GM12873 (cell line): ENCODE measurements around the gene BRD8.

Experiments
- TF ChIP-seq, protein P1 (sequence below): IDR thresholded peaks from 2 replicates; pipeline ENCODE4 v1.5.1; 2012; ENCODE audit warnings: low read depth, mild to moderate bottlenecking, moderate library complexity, low read length, control low read depth; ENCODE audit not compliant: insufficient read depth; ENCODE audit errors: missing control alignments

The BRD8 gene

DNA sequence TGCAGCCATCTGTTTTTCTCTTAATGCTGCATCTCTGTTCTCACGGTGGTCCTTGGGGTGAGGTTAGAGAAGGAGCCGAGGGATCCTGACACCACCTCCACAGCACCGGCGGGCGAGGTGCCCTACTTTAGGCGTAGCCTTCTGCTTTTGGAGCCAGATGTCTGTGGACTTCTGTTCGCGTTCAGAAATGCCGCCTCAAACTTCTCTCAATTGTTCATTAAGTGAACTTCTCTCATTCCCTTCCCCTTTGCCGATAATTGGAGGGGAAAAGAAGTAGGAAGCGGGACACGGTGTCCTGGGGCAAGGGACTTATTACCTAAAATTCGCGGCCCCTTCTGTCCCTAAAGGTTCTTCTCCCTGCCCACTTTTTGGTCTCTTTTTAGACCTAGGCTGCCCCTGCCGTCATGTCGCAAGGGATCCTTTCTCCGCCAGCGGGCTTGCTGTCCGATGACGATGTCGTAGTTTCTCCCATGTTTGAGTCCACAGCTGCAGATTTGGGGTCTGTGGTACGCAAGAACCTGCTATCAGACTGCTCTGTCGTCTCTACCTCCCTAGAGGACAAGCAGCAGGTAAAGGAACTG is 937 bp upstream of the BRD8 start:
- TF ChIP-seq, protein P1, sequence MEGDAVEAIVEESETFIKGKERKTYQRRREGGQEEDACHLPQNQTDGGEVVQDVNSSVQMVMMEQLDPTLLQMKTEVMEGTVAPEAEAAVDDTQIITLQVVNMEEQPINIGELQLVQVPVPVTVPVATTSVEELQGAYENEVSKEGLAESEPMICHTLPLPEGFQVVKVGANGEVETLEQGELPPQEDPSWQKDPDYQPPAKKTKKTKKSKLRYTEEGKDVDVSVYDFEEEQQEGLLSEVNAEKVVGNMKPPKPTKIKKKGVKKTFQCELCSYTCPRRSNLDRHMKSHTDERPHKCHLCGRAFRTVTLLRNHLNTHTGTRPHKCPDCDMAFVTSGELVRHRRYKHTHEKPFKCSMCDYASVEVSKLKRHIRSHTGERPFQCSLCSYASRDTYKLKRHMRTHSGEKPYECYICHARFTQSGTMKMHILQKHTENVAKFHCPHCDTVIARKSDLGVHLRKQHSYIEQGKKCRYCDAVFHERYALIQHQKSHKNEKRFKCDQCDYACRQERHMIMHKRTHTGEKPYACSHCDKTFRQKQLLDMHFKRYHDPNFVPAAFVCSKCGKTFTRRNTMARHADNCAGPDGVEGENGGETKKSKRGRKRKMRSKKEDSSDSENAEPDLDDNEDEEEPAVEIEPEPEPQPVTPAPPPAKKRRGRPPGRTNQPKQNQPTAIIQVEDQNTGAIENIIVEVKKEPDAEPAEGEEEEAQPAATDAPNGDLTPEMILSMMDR, result no peak

DNA sequence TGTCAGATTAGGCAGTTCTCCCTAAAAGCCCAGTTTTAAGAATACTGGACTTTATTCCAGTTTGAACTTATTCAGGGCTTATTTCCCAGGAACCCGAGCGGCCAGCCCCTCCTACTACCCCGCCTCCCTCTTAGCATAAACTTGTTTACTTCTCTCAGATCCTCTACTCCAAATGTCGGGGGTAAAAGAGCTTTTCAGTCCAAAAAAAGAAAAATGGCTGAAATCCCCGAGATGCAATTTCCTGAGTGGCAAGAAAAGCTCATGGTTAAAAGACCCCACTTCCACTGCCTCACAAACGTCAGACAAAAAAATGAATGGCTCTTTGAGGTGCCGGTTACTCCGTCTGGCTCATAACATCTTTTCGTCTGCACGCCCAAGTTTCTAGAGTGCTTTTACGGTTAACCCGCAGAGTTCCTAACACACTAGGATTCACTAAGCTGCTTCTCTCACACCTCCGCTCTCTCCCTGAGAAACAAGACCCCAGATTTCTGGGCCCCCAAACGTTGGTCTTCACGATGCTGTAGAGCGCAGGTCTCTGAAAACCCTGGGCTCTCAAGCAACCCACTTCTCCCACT is 402 bp downstream of the BRD8 start:
- TF ChIP-seq, protein P1, result no peak

- TF ChIP-seq, protein P1, result no peak
Measured at GRCh38 chr5:138170299-138170698, 8.1 kb downstream of the BRD8 start.

GRCh38 chr5:138169124-138169523 is 9.3 kb downstream of the BRD8 start:
- TF ChIP-seq, protein P1, result no peak

GRCh38 chr5:138163721-138164120 is 14.7 kb downstream of the BRD8 start:
- TF ChIP-seq, protein P1, result no peak

DNA sequence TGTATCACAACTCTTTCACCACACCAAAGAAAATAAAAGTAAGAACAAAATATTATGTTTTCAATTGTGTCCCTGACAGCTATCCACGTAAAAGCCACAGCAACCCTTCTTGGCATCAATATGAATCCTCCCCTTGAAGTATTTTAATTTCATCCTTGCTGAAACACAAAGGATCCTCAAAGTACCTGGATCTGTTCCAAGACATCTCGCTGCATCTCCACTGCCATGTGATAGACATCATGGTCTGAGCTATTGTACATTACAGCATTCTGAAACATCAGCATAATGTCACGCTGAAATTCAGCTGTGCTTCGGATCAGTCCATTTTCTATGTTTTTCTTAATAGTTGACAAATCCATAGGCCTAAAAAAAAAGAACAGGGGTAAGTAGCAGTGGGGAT is 17.7 kb downstream of the BRD8 start:
- TF ChIP-seq, protein P1, result no peak

DNA sequence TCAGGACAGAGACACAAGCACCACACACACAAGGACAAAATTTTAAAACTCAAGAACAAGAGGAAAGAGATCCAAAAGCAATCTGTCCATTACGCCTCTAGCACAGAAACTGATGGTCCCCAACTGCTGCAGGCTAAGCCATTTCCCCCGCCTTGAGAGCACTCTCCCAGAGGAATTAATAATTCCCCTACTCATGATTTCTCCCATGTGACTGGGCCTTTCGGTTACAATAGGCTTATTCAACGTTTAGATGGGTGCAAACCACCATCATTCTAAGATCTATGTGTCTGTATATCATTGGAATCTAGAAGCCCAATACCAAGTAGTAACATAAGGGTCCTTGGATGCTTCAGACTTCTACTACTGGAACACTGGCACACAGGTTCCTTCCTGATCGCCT is 18.8 kb downstream of the BRD8 start:
- TF ChIP-seq, protein P1, result no peak
